ENCODE measurements around the gene BDNF. TPM values are rescaled to one million over a fixed set of nuclear protein-coding genes. Genes with fewer than 3 reads are reported as not detected.

Gene BDNF
- total and polyA plus RNA-seq, 2 experiments from 2014 or later, result 0.36 to 0.37 TPM

GRCh38 chr11:27660171-27660570 lies 40.1 kb downstream of the BDNF start:
- Histone ChIP-seq H3K36me3 (no peaks in the 10 kb centered on the region), H3K27ac (no peak overlapping the region), H3K4me1 (ENCODE audit: low read depth) (no peaks in the 10 kb centered on the region), H3K27me3 (no peaks in the 10 kb centered on the region), H3K9me3 (ENCODE audit: low read depth) (no peaks in the 10 kb centered on the region), H3K4me3 (no peak overlapping the region)
- DNase-seq (ENCODE audit: low read depth in 1 of 2, low spot score in 1 of 2), result no peak
- TF ChIP-seq CTCF (IDR thresholded peaks at IDR 0.05; ENCODE audit: low read depth, low read length), result no peak

GRCh38 chr11:27658535-27659236 lies 41.6 kb downstream of the BDNF start:
- Histone ChIP-seq H3K36me3 (no peaks in the 10 kb centered on the region), H3K4me1 (ENCODE audit: low read depth) (no peaks in the 10 kb centered on the region), H3K27ac (no peak overlapping the region), H3K4me3 (no peak overlapping the region), H3K27me3 (no peaks in the 10 kb centered on the region), H3K9me3 (ENCODE audit: low read depth) (no peaks in the 10 kb centered on the region)
- DNase-seq (ENCODE audit: low read depth in 1 of 2, low spot score in 1 of 2), result no peak
- no peak for TF ChIP-seq CTCF (IDR thresholded peaks at IDR 0.05; ENCODE audit: low read depth, low read length)

- Histone ChIP-seq H3K4me1 (ENCODE audit: low read depth) (no peaks in the 10 kb centered on the region), H3K27ac (no peak overlapping the region), H3K4me3 (no peak overlapping the region), H3K36me3 (no peaks in the 10 kb centered on the region), H3K9me3 (ENCODE audit: low read depth) (no peaks in the 10 kb centered on the region), H3K27me3 (no peaks in the 10 kb centered on the region)
- DNase-seq (ENCODE audit: low read depth in 1 of 2, low spot score in 1 of 2), result no peak
- TF ChIP-seq CTCF (IDR thresholded peaks at IDR 0.05; ENCODE audit: low read depth, low read length), result no peak
Observed at GRCh38 chr11:27656806-27657483, 43.3 kb downstream of the BDNF start.

GRCh38 chr11:27656320-27656719 lies 43.9 kb downstream of the BDNF start:
- no peak for TF ChIP-seq CTCF (IDR thresholded peaks at IDR 0.05; ENCODE audit: low read depth, low read length)
- Histone ChIP-seq H3K4me3 (no peak overlapping the region), H3K36me3 (no peaks in the 10 kb centered on the region), H3K9me3 (ENCODE audit: low read depth) (no peaks in the 10 kb centered on the region), H3K4me1 (ENCODE audit: low read depth) (no peaks in the 10 kb centered on the region), H3K27me3 (no peaks in the 10 kb centered on the region), H3K27ac (no peak overlapping the region)
- no peak for DNase-seq (ENCODE audit: low read depth in 1 of 2, low spot score in 1 of 2)

GRCh38 chr11:27653990-27654758 lies 46.1 kb downstream of the BDNF start:
- no peak for TF ChIP-seq CTCF (IDR thresholded peaks at IDR 0.05; ENCODE audit: low read depth, low read length)

More at GRCh38 chr11:27653990-27654758, 46.1 kb downstream of the BDNF start:
- Histone ChIP-seq H3K27me3 (no peaks in the 10 kb centered on the region), H3K27ac (no peak overlapping the region), H3K4me1 (ENCODE audit: low read depth) (no peaks in the 10 kb centered on the region), H3K9me3 (ENCODE audit: low read depth) (no peaks in the 10 kb centered on the region), H3K36me3 (no peaks in the 10 kb centered on the region), H3K4me3 (no peak overlapping the region)
- no peak for DNase-seq (ENCODE audit: low read depth in 1 of 2, low spot score in 1 of 2)
